ENCODE measurements around the gene HSPBP1. TPM values are rescaled to one million over a fixed set of nuclear protein-coding genes. Genes with fewer than 3 reads are reported as not detected.

The HSPBP1 gene
- total RNA-seq, 1 experiment from 2014 or later: 122 TPM

- H3K27ac ChIP-seq (ENCODE audit: low read length): no peak overlapping the region
- no peaks in the 10 kb centered on the region for H3K27me3 ChIP-seq (ENCODE audit: low read length)
- peak overlapping the region; percentile 82; the same call in 1 of the 2 replicates for H3K4me2 ChIP-seq (ENCODE audit: low read length)
- ChIA-PET CTCF (interaction anchor here (0.5 to 1.3 kb wide), 4 partner anchors 37 to 98 kb away, joined by 3 to 5 read pairs (median 4); partner anchors contain the start of gene KMT5C), POLR2A (ENCODE audit: unreplicated experiment) (no interaction called here)
- no peak for TF ChIP-seq EZH2 (IDR thresholded peaks at IDR 0.05; ENCODE audit: low read length, unreplicated experiment)
- TF ChIP-seq CTCF (conservative IDR thresholded peaks at IDR 0.05; ENCODE audit: low read depth, low read length): no peak
- TF ChIP-seq EZH2phosphoT487 (IDR thresholded peaks at IDR 0.05; ENCODE audit: borderline replicate concordance, low read length): no peak
- H3K79me2 ChIP-seq (ENCODE audit: low read length): no peaks in the 10 kb centered on the region
- DNase-seq (no peak), ATAC-seq (no peak)
- no peak overlapping the region for H3K4me3 ChIP-seq (ENCODE audit: low read length)
- no TSS peak for BruUV-seq (replicated peaks)
- H3K9me3 ChIP-seq (ENCODE audit: low read length): no peaks in the 10 kb centered on the region
- H3K36me3 ChIP-seq (ENCODE audit: low read depth, low read length): no peaks in the 10 kb centered on the region
- intact Hi-C loops (cut with micrococcal nuclease): loop anchor here (5.0 kb wide), 1 partner anchor 71 kb away; the partner anchor contains the start of gene IL11
- no peaks in the 10 kb centered on the region for H3K9me2 ChIP-seq (replicated peaks; ENCODE audit: low read length)
- H3K9ac ChIP-seq (ENCODE audit: low read length): no peak overlapping the region
- H4K20me1 ChIP-seq (ENCODE audit: low read length): no peaks in the 10 kb centered on the region
- no peaks in the 10 kb centered on the region for H3F3A ChIP-seq (ENCODE audit: low read length, unreplicated experiment)
- H3K4me1 ChIP-seq (ENCODE audit: insufficient read depth, low read length): peaks cover 7% of the 10 kb centered on the region; the same call in 1 of the 2 replicates
- peak overlapping the region; percentile 89; the same call in 1 of the 2 replicates for H2AFZ ChIP-seq (ENCODE audit: low read length)
These were observed 21.1 kb upstream of the HSPBP1 start for GRCh38 chr19:55300886-55301458.

- TF ChIP-seq EZH2phosphoT487 (IDR thresholded peaks at IDR 0.05; ENCODE audit: borderline replicate concordance, low read length) (no peak), EZH2 (IDR thresholded peaks at IDR 0.05; ENCODE audit: low read length, unreplicated experiment) (no peak), CTCF (conservative IDR thresholded peaks at IDR 0.05; ENCODE audit: low read depth, low read length) (no peak)
These were observed 20.1 kb upstream of the HSPBP1 start for GRCh38 chr19:55299991-55300390.

GRCh38 chr19:55297267-55297666 is 17.4 kb upstream of the HSPBP1 start:
- no peak overlapping the region for H3K27ac ChIP-seq (ENCODE audit: low read length)
- DNase-seq (no peak), ATAC-seq (no peak)
- no TSS peak for BruUV-seq (replicated peaks)
- H3K4me2 ChIP-seq (ENCODE audit: low read length): no peak overlapping the region
- no peak overlapping the region for H3K4me3 ChIP-seq (ENCODE audit: low read length)
- ChIA-PET POLR2A (ENCODE audit: unreplicated experiment) (no interaction called here), CTCF (interaction anchor here (0.5 kb wide), 1 partner anchor 87 kb away, joined by 3 read pairs; no protein-coding TSS in a partner anchor)
- H3K9me3 ChIP-seq (ENCODE audit: low read length): no peaks in the 10 kb centered on the region
- H3F3A ChIP-seq (ENCODE audit: low read length, unreplicated experiment): no peaks in the 10 kb centered on the region
- H3K9me2 ChIP-seq (replicated peaks; ENCODE audit: low read length): no peaks in the 10 kb centered on the region
- H2AFZ ChIP-seq (ENCODE audit: low read length): no peak overlapping the region
- no peak overlapping the region for H3K9ac ChIP-seq (ENCODE audit: low read length)
- H3K79me2 ChIP-seq (ENCODE audit: low read length): no peaks in the 10 kb centered on the region
- no peaks in the 10 kb centered on the region for H3K36me3 ChIP-seq (ENCODE audit: low read depth, low read length)
- H3K4me1 ChIP-seq (ENCODE audit: insufficient read depth, low read length): peaks cover 7% of the 10 kb centered on the region; the same call in 1 of the 2 replicates
- no peaks in the 10 kb centered on the region for H4K20me1 ChIP-seq (ENCODE audit: low read length)
- no peaks in the 10 kb centered on the region for H3K27me3 ChIP-seq (ENCODE audit: low read length)
- TF ChIP-seq EZH2phosphoT487 (IDR thresholded peaks at IDR 0.05; ENCODE audit: borderline replicate concordance, low read length) (no peak), EZH2 (IDR thresholded peaks at IDR 0.05; ENCODE audit: low read length, unreplicated experiment) (no peak), CTCF (conservative IDR thresholded peaks at IDR 0.05; ENCODE audit: low read depth, low read length) (no peak)
- intact Hi-C loops (cut with micrococcal nuclease): no loop called here

More at GRCh38 chr19:55299991-55300390, 20.1 kb upstream of the HSPBP1 start:
- Histone ChIP-seq H3K79me2 (ENCODE audit: low read length) (no peaks in the 10 kb centered on the region), H3K9me2 (replicated peaks; ENCODE audit: low read length) (no peaks in the 10 kb centered on the region), H3K4me2 (ENCODE audit: low read length) (no peak overlapping the region), H3K36me3 (ENCODE audit: low read depth, low read length) (no peaks in the 10 kb centered on the region), H3K9me3 (ENCODE audit: low read length) (no peaks in the 10 kb centered on the region), H3K4me1 (ENCODE audit: insufficient read depth, low read length) (peaks cover 7% of the 10 kb centered on the region; the same call in 1 of the 2 replicates), H3K27ac (ENCODE audit: low read length) (no peak overlapping the region), H4K20me1 (ENCODE audit: low read length) (no peaks in the 10 kb centered on the region), H3F3A (ENCODE audit: low read length, unreplicated experiment) (no peaks in the 10 kb centered on the region), H3K4me3 (ENCODE audit: low read length) (no peak overlapping the region), H3K27me3 (ENCODE audit: low read length) (no peaks in the 10 kb centered on the region), H3K9ac (ENCODE audit: low read length) (no peak overlapping the region), H2AFZ (ENCODE audit: low read length) (no peak overlapping the region)
- CTCF ChIA-PET: no interaction called here
- no peak for DNase-seq
- POLR2A ChIA-PET (ENCODE audit: unreplicated experiment): no interaction called here
- no peak for ATAC-seq
- BruUV-seq (replicated peaks): no TSS peak
- intact Hi-C loops (cut with micrococcal nuclease): loop anchor here (5.0 kb wide), 1 partner anchor 72 kb away; the partner anchor contains the start of gene IL11

All from PC-3 (cell line).